ENCODE results near the gene HOXA11. TPM values are rescaled to one million over a fixed set of nuclear protein-coding genes. Genes with fewer than 3 reads are reported as not detected.

HOXA11 gene
- total RNA-seq, 2 experiments from 2014 or later = 0.10 TPM; not detected in 1

- H3K27ac Mint-ChIP-seq = no peak overlapping the region
- H3K4me1 Mint-ChIP-seq = peaks cover 11% of the 10 kb centered on the region
- no peaks in the 10 kb centered on the region for H3K9me3 Mint-ChIP-seq
- no peak for DNase-seq
- H3K36me3 Mint-ChIP-seq = peaks cover 1% of the 10 kb centered on the region
- peaks cover 70% of the 10 kb centered on the region for H3K27me3 Mint-ChIP-seq
- no peak overlapping the region for H3K4me3 Mint-ChIP-seq
These were observed 45.5 kb downstream of the HOXA11 start for GRCh38 chr7:27139334-27140125.

GRCh38 chr7:27138985-27139333 lies 46.1 kb downstream of the HOXA11 start:
- Mint-ChIP-seq H3K4me3 (no peak overlapping the region), H3K9me3 (no peaks in the 10 kb centered on the region), H3K27me3 (peaks cover 70% of the 10 kb centered on the region), H3K27ac (no peak overlapping the region), H3K36me3 (peaks cover 1% of the 10 kb centered on the region), H3K4me1 (peaks cover 17% of the 10 kb centered on the region)
- DNase-seq = no peak

DNA sequence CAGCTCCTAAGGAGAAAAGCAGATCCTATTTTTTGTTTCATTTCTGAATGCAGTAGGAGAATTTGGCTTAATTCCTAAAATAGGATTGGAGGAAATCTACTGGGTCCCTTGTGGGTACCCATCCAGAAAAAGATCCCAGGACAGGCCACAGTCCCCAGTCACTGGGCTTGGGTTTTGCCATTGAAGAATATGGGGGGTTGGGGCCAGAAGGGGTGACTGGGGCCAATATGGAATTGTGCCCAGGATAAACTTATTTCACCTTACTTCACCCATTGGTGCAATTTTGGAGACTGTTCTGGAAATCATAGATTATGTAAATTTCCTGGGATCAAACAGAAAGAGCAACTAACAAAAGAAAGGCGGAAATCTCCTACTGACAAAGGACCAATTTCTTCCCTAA lies 46.6 kb downstream of the HOXA11 start:
- DNase-seq = no peak
- peaks cover 1% of the 10 kb centered on the region for H3K36me3 Mint-ChIP-seq
- H3K4me1 Mint-ChIP-seq = peaks cover 20% of the 10 kb centered on the region
- peaks cover 73% of the 10 kb centered on the region for H3K27me3 Mint-ChIP-seq
- H3K9me3 Mint-ChIP-seq = no peaks in the 10 kb centered on the region
- no peak overlapping the region for H3K27ac Mint-ChIP-seq
- no peak overlapping the region for H3K4me3 Mint-ChIP-seq

DNA sequence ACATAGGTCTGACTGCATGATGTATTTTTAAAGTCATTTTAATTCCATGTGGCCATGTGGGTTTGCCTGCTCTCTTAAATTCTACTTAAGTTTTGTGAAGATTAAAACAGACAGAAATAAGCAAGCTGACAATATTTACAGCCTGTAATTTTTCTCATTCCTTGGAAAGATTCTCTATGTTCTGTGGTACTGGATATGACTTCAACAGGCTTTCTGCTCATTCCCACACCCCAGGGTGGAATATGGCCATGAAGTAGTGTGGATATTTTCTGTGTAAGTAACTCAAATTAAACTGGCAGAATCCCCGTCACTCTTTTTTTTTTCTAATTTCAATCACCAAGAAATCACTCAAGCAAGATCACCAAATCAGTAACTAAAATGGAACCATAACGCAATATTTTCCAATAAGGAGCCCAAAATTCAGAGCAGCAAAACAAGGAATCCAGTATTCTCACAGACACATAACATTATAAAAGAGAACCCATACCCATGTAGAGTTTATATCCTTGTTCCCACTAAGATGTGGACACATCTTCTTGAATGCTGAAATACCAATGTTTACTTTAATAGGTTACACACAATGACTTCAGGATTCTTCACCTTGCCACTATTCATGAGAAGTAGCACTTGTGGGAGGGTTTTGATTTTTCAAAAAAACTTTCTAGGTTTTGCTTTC lies 47.3 kb downstream of the HOXA11 start:
- no peak for DNase-seq
- Mint-ChIP-seq H3K27ac (no peak overlapping the region), H3K4me3 (no peak overlapping the region), H3K27me3 (peaks cover 76% of the 10 kb centered on the region), H3K9me3 (no peaks in the 10 kb centered on the region), H3K4me1 (peaks cover 20% of the 10 kb centered on the region), H3K36me3 (peaks cover 1% of the 10 kb centered on the region)

DNA sequence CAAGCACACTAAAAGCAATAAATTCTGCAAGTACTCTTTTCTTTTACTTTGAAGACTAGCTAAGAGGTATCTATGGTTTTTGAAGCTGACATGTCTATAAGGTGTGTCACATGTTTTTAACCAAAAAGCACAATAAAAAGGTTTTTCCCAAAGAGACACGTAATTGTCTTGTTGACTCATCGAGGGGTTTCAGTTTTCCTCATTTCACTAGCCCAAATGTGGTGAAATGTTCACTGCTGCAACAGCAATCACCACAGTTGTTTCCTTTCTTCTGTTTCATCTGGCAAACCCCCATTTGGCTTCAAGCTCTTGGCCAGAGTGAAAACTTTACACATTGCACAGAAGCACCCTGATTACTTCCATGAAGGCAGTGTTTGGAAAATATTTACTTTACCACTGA lies 50.6 kb downstream of the HOXA11 start:
- no peak overlapping the region for H3K4me3 Mint-ChIP-seq
- H3K27me3 Mint-ChIP-seq = peaks cover 79% of the 10 kb centered on the region
- DNase-seq = no peak
- peaks cover 20% of the 10 kb centered on the region for H3K4me1 Mint-ChIP-seq
- H3K9me3 Mint-ChIP-seq = no peaks in the 10 kb centered on the region
- H3K36me3 Mint-ChIP-seq = no peaks in the 10 kb centered on the region
- no peak overlapping the region for H3K27ac Mint-ChIP-seq

DNA sequence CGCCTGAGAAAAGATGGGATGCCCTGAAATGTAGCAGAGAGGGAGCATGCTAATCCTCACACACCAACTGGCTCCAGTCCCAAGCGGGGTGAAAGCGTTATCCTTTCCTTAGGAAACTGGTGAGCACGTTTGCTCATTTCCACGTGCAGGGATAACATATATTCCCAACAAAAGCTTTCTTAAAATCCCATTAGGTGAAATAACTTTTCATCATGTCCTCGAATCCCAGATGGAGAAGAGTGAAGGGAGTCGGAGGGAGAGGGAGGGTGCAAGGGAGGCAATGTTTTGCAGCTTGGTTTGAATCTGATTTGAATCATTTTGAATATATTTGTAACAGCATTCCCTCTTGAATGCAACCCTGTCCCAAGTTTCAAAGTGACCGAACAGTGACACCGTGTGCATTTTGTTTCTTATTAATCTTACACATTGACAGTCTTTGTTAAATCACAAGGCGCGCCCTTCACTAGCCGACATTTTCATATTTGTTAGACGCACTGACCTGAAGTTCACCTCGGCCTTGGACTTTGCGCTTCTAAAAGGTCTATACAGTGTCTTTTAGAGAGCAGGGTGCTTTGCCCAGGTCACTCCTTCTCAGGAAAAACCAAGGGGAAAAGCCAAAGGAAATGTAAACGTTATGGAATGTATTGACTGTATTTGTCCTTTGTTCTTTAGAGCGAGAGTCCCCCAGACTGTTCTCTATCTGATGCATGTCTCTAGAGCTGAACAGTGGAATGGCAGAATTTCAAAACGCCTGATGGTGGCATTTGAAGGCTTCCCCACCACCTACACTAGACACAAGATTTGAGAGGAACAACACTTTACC lies 51.4 kb downstream of the HOXA11 start:
- H3K4me1 Mint-ChIP-seq = peaks cover 20% of the 10 kb centered on the region
- no peaks in the 10 kb centered on the region for H3K36me3 Mint-ChIP-seq
- peaks cover 82% of the 10 kb centered on the region for H3K27me3 Mint-ChIP-seq
- H3K4me3 Mint-ChIP-seq = no peak overlapping the region
- DNase-seq = no peak
- H3K9me3 Mint-ChIP-seq = no peaks in the 10 kb centered on the region
- no peak overlapping the region for H3K27ac Mint-ChIP-seq

GRCh38 chr7:27132978-27133377 lies 52.1 kb downstream of the HOXA11 start:
- H3K36me3 Mint-ChIP-seq = no peaks in the 10 kb centered on the region
- no peak for DNase-seq
- peaks cover 77% of the 10 kb centered on the region for H3K27me3 Mint-ChIP-seq
- H3K4me3 Mint-ChIP-seq = no peak overlapping the region
- no peaks in the 10 kb centered on the region for H3K9me3 Mint-ChIP-seq
- no peak overlapping the region for H3K27ac Mint-ChIP-seq
- H3K4me1 Mint-ChIP-seq = peaks cover 20% of the 10 kb centered on the region

DNA sequence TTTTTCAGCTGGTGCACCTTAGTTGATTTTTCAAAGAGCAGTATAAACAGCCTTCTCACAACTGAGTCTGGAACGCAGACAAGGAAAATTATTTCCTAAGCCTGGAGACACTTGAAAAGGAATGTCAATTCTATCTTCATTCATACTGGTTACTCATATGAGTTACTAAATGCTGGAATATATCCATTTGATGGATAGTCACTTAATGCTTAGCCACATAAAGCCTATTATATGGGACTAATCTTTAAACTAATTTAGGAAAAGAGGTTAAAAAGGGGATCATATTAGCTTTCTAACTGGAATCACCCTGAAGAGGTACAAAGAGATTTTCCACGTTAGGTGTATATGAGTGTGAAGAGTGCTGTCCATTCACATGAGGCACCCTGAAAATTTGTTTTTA lies 52.8 kb downstream of the HOXA11 start:
- H3K36me3 Mint-ChIP-seq = no peaks in the 10 kb centered on the region
- H3K9me3 Mint-ChIP-seq = no peaks in the 10 kb centered on the region
- peaks cover 77% of the 10 kb centered on the region for H3K27me3 Mint-ChIP-seq
- H3K27ac Mint-ChIP-seq = no peak overlapping the region
- no peak for DNase-seq
- H3K4me3 Mint-ChIP-seq = no peak overlapping the region
- H3K4me1 Mint-ChIP-seq = peaks cover 18% of the 10 kb centered on the region

DNA sequence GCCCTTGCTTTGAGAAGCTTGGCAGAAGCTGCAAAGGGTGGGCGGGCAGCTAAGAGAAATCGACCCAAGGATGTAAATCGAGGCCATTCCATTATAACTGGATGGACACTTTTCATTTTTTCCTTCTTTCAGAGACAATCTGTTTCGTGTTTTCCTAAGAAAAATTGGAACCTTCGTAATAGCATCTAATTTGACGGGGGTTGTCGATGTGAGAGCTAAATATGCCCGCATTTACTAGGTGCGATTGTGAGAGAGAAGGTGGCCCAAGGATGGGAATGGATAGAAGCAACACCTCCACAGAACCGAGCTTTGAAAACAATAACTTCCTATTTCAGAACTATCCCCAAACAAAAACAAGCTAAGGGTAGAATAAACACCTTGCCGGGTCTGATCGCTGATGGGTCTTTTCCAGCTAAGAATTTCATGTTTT lies 53.6 kb downstream of the HOXA11 start:
- no peak overlapping the region for H3K27ac Mint-ChIP-seq
- H3K9me3 Mint-ChIP-seq = no peaks in the 10 kb centered on the region
- peaks cover 72% of the 10 kb centered on the region for H3K27me3 Mint-ChIP-seq
- no peaks in the 10 kb centered on the region for H3K36me3 Mint-ChIP-seq
- peak overlapping the region; percentile 60 for H3K4me3 Mint-ChIP-seq
- peaks cover 16% of the 10 kb centered on the region for H3K4me1 Mint-ChIP-seq
- no peak for DNase-seq

Other genes with a start within 250 kb of the HOXA11 start
- under 1 TPM; 0.24 to 0.35 TPM for gene HOXA1, start 89.2 kb downstream of the HOXA11 start, total RNA-seq
- not detected for gene HOXA2, start 82.5 kb downstream of the HOXA11 start, total RNA-seq
- not detected for gene HOXA4, start 54.5 kb downstream of the HOXA11 start, total RNA-seq
- not detected for gene HOXA5, start 41.6 kb downstream of the HOXA11 start, total RNA-seq
- not detected for gene HOXA6, start 37.5 kb downstream of the HOXA11 start, total RNA-seq
- gene HOXA3, start 32.6 kb downstream of the HOXA11 start, total RNA-seq = not detected
- not detected for gene HOXA7, start 28.6 kb downstream of the HOXA11 start, total RNA-seq
- gene HOXA9, start 19.7 kb downstream of the HOXA11 start, total RNA-seq = not detected
- not detected for gene HOXA10, start 10.9 kb downstream of the HOXA11 start, total RNA-seq
- not detected for gene HOXA13, start 14.9 kb upstream of the HOXA11 start, total RNA-seq
- not detected for gene EVX1, start 57.6 kb upstream of the HOXA11 start, total RNA-seq